ENCODE measurements around the gene MARCHF4. TPM values are rescaled to one million over a fixed set of nuclear protein-coding genes. Genes with fewer than 3 reads are reported as not detected.

The MARCHF4 gene
- total and polyA plus RNA-seq, 2 of the 8 experiments (the other 6 are each of a cell fraction or from before 2014, with no cell fraction given), result 1.9 to 2.9 TPM

DNA sequence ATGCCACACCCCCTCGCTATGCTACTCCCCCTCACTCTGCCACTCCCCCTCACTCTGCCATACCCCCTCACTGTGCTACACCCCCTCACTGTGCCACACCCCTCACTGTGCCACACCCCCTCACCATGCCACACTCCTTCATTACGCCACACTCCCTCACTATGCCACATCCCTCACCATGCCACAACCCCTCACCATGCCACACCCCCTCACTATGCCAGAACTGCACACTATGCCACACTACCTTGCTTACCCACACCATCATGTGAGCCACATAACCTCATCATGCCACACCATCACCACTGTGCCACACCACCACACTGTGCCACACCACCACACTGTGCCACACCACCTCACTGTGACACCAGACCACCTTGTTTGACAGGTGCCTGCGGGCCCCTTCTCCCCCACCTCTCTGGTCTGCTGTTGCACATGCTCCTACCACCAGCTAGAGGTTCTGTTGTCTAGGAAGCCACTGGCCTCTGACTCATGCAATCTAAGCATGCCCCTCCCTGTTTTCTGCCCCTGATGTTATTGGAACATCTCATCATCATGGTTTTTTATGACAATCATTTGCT lies 22.0 kb downstream of the MARCHF4 start:
- Histone ChIP-seq H2BK120ac (replicated peaks; ENCODE audit: low read depth, low read length) (no peak overlapping the region), H3K9me3 (ENCODE audit: insufficient read depth in 2 of 2, low read depth in 1 of 2, low read length in 1 of 2) (no peaks in the 10 kb centered on the region), H3K4ac (replicated peaks; ENCODE audit: insufficient read length, low read depth, low read length) (peak overlapping the region; percentile 88), H4K20me1 (replicated peaks in 1 of 2; ENCODE audit: control insufficient read depth in 1 of 2, insufficient read depth in 2 of 2, low read length in 2 of 2) (no peaks in the 10 kb centered on the region), H3K79me1 (ENCODE audit: low read depth, low read length) (no peaks in the 10 kb centered on the region), H2BK20ac (ENCODE audit: low read length) (peak overlapping the region; percentile 38), H4K5ac (ENCODE audit: insufficient read length, low read depth, low read length) (peak overlapping the region; percentile 24), H2AFZ (ENCODE audit: low read length) (no peak overlapping the region), H4K8ac (ENCODE audit: extremely low read depth, insufficient read depth, low read length) (no peak overlapping the region; the same call in 1 of the 2 replicates), H2AK5ac (ENCODE audit: low read depth, low read length) (peak overlapping the region; percentile 100), H3K4me3 (ENCODE audit: extremely low read depth in 1 of 4, insufficient read depth in 2 of 4, low read depth in 3 of 4, low read length in 4 of 4) (no peak overlapping the region), H3K27me3 (replicated peaks in 1 of 4; ENCODE audit: control insufficient read depth in 3 of 4, extremely low read depth in 1 of 4, insufficient read depth in 3 of 4, low read length in 3 of 4) (no peaks in the 10 kb centered on the region), H3K4me1 (replicated peaks in 1 of 4; ENCODE audit: control insufficient read depth in 3 of 4, insufficient read depth in 4 of 4, low read length in 3 of 4) (peaks cover 7 to 22% (median 15%) of the 10 kb centered on the region in 4 experiments), H3K23ac (ENCODE audit: insufficient read length) (no peak overlapping the region), H3K36me3 (ENCODE audit: control insufficient read depth in 2 of 4, insufficient read depth in 4 of 4, low read length in 3 of 4) (no peaks in the 10 kb centered on the region), H3K56ac (replicated peaks; ENCODE audit: insufficient read length, low read depth, low read length) (no peak overlapping the region), H3K18ac (ENCODE audit: extremely low read depth, low read length) (peak overlapping the region; percentile 75), H4K91ac (replicated peaks; ENCODE audit: insufficient read length, low read length) (peak overlapping the region; percentile 96), H3K27ac (ENCODE audit: low read depth, low read length) (no peak overlapping the region), H3K79me2 (ENCODE audit: control insufficient read depth in 1 of 2, insufficient read depth in 2 of 2, low read length in 2 of 2) (no peaks in the 10 kb centered on the region), H3K4me2 (ENCODE audit: insufficient read depth in 1 of 2, low read depth in 2 of 2, low read length in 2 of 2) (peak overlapping the region; percentile 24 to 46; a peak in 2 of 4 replicates), H3K14ac (ENCODE audit: insufficient read length) (peak overlapping the region; percentile 97), H3K9ac (replicated peaks in 1 of 4; ENCODE audit: extremely low read depth in 1 of 4, low read depth in 3 of 4, low read length in 3 of 4) (no peak overlapping the region), H2BK12ac (ENCODE audit: low read depth, low read length) (peak overlapping the region; percentile 100), H2BK5ac (ENCODE audit: low read depth, low read length) (peak overlapping the region; percentile 63; the same call in 1 of the 2 replicates), H3K23me2 (ENCODE audit: low read depth, low read length) (peaks cover 4% of the 10 kb centered on the region; the same call in 1 of the 2 replicates), H2BK15ac (ENCODE audit: low read length) (peak overlapping the region; percentile 99)
- DNase-seq (ENCODE audit: low read depth in 1 of 2, low spot score in 2 of 2), result peak in 1 of 2 experiments; percentile 33
- WGBS, 2 experiments (ENCODE audit: extremely low coverage in 1 of 2, insufficient coverage in 1 of 2, insufficient read length in 1 of 2, insufficient replicate concordance in 2 of 2, low coverage in 1 of 2, low lambda C conversion rate in 2 of 2, missing lambda C conversion rate in 1 of 2), result 94% methylated on average over 2 of the region's 3 CpGs; no CpG with 5 or more reads in 1 of the 2 experiments
- CTCF ChIA-PET (ENCODE audit: partially characterized antibody), result interaction anchor here (0.6 to 2.0 kb wide), 3 partner anchors 10 to 359 kb away, joined by 3 to 5 read pairs (median 4); no protein-coding TSS in a partner anchor
- POLR2A ChIA-PET (ENCODE audit: partially characterized antibody), result interaction anchor here (1.4 kb wide), 1 partner anchor 13 kb away, joined by 5 read pairs; no protein-coding TSS in a partner anchor
- no peak for FAIRE-seq
- TF ChIP-seq HDAC2 (IDR thresholded peaks at IDR 0.05; ENCODE audit: borderline replicate concordance in 1 of 2, low read depth in 2 of 2, low read length in 2 of 2) (no peak), CEBPB (IDR thresholded peaks at IDR 0.05; ENCODE audit: low read depth, low read length) (no peak), ASH2L (IDR thresholded peaks at IDR 0.05; ENCODE audit: low read length) (no peak), POLR2AphosphoS5 (IDR thresholded peaks at IDR 0.05; ENCODE audit: low read depth, low read length) (no peak), TBP (IDR thresholded peaks at IDR 0.05; ENCODE audit: low read depth, low read length) (no peak), CBX8 (IDR thresholded peaks at IDR 0.05; ENCODE audit: borderline replicate concordance, low read depth, low read length) (no peak), SP1 (IDR thresholded peaks at IDR 0.05; ENCODE audit: low read depth, low read length) (no peak)
- TF ChIP-seq, protein P1, sequence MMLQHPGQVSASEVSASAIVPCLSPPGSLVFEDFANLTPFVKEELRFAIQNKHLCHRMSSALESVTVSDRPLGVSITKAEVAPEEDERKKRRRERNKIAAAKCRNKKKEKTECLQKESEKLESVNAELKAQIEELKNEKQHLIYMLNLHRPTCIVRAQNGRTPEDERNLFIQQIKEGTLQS (IDR thresholded peaks at IDR 0.05; ENCODE audit: insufficient read depth, low read depth, low read length), result no peak
- TF ChIP-seq, protein P2, sequence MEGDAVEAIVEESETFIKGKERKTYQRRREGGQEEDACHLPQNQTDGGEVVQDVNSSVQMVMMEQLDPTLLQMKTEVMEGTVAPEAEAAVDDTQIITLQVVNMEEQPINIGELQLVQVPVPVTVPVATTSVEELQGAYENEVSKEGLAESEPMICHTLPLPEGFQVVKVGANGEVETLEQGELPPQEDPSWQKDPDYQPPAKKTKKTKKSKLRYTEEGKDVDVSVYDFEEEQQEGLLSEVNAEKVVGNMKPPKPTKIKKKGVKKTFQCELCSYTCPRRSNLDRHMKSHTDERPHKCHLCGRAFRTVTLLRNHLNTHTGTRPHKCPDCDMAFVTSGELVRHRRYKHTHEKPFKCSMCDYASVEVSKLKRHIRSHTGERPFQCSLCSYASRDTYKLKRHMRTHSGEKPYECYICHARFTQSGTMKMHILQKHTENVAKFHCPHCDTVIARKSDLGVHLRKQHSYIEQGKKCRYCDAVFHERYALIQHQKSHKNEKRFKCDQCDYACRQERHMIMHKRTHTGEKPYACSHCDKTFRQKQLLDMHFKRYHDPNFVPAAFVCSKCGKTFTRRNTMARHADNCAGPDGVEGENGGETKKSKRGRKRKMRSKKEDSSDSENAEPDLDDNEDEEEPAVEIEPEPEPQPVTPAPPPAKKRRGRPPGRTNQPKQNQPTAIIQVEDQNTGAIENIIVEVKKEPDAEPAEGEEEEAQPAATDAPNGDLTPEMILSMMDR (IDR thresholded peaks at IDR 0.05; ENCODE audit: control extremely low read depth in 1 of 3, insufficient read depth in 1 of 3, low read depth in 1 of 3, low read length in 3 of 3), result no peak

All from H1 (cell line).